Activated T-cell treated with anti-CD3 and anti-CD28 coated beads, Interleukin-2, amount 50 U/mL, for 24 hours (primary cell): ENCODE results near the gene KRT39.

ENCODE experiments used
- DNase-seq: peaks from one replicate; pipeline ENCODE4 v3.0.0-alpha.2; 2020
- H3K27ac Mint-ChIP-seq: 2 replicates; pipeline ENCODE4 v1.8.0; 2020; ENCODE audit warnings: mild to moderate bottlenecking, mixed read lengths
- H3K27me3 Mint-ChIP-seq: 2 replicates; pipeline ENCODE4 v1.8.0; 2020; ENCODE audit warnings: mixed read lengths
- H3K36me3 Mint-ChIP-seq: 2 replicates; pipeline ENCODE4 v1.8.0; 2020; ENCODE audit warnings: low read depth, mixed read lengths
- H3K4me1 Mint-ChIP-seq: 2 replicates; pipeline ENCODE4 v1.8.0; 2020; ENCODE audit warnings: low read depth, mixed read lengths
- H3K4me3 Mint-ChIP-seq: 2 replicates; pipeline ENCODE4 v1.8.0; 2020; ENCODE audit warnings: mild to moderate bottlenecking, moderate library complexity, mixed read lengths
- H3K9me3 Mint-ChIP-seq: 2 replicates; pipeline ENCODE4 v1.8.0; 2020; ENCODE audit warnings: mixed read lengths

The KRT39 gene

DNA sequence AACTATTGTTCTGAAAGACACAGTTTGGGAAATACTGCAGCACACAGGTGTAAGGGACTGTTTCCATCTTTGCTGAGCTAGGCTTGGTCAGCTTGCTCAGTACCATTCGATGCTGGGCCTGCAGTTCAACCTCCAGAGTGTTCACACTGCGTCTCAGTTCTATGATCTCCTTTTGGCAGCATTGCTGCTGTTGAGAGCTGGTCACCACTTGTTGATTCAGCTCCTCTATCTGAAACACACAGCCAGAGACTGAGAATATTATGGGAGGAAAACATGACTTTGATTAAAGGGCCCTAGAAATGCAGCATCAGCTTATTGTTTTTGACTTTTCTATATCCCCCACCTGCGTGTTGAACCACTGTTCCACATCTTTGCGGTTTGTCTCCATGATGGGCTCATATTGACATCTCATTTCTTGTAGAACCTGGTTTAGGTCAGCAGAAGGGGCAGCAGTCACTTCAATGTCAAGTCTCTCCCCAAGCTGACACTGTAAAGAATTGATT lies 4.6 kb downstream of the KRT39 start:
- H3K9me3 Mint-ChIP-seq = no peaks in the 10 kb centered on the region
- peaks cover 33% of the 10 kb centered on the region for H3K27me3 Mint-ChIP-seq
- no peak overlapping the region for H3K4me3 Mint-ChIP-seq
- DNase-seq = no peak
- H3K36me3 Mint-ChIP-seq = no peaks in the 10 kb centered on the region
- H3K27ac Mint-ChIP-seq = no peak overlapping the region
- H3K4me1 Mint-ChIP-seq = peaks cover 5% of the 10 kb centered on the region

DNA sequence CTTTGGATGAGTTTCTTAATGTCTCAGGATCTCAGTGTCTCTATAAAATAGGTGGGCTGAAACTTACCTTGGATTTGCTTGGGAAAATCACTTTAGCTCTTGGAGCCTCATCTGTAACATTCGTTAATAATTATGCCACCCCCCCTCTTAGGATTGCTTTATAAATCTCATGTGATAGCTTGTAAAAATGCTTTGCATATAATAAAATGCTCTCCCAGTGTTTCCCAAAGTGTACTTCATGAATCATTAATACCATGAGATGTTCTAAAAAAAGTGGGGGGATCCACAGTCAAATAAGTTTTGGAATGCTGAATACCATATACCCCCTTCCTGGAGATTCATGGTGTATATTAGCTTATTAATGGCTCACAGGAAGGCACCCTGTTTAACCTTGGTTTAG lies 5.2 kb downstream of the KRT39 start:
- no peak overlapping the region for H3K4me3 Mint-ChIP-seq
- DNase-seq = no peak
- H3K27ac Mint-ChIP-seq = no peak overlapping the region
- no peaks in the 10 kb centered on the region for H3K9me3 Mint-ChIP-seq
- H3K27me3 Mint-ChIP-seq = peaks cover 33% of the 10 kb centered on the region
- H3K4me1 Mint-ChIP-seq = peaks cover 5% of the 10 kb centered on the region
- no peaks in the 10 kb centered on the region for H3K36me3 Mint-ChIP-seq

DNA sequence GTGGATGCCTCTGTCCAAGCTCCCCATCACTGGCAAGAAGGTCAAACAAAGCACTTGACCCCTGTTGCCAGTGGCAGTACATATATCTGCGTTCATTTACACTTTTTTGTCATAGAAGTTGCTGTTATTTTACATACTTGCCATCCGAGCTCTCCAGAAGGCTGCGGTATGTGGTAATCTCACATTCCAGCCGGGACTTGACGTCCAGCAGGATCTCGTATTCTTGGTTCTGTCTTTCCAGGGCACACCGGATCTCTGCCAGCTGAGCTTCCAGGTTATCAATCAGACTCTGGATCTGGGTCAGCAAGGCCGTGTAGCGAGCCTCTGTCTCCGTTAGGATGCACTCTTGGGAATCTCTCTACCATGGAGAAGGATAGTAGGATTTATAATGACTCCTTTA lies 6.6 kb downstream of the KRT39 start:
- no peak for DNase-seq
- Mint-ChIP-seq H3K27me3 (peaks cover 33% of the 10 kb centered on the region), H3K4me3 (no peak overlapping the region), H3K4me1 (peaks cover 5% of the 10 kb centered on the region), H3K27ac (no peak overlapping the region), H3K36me3 (no peaks in the 10 kb centered on the region), H3K9me3 (no peaks in the 10 kb centered on the region)

DNA sequence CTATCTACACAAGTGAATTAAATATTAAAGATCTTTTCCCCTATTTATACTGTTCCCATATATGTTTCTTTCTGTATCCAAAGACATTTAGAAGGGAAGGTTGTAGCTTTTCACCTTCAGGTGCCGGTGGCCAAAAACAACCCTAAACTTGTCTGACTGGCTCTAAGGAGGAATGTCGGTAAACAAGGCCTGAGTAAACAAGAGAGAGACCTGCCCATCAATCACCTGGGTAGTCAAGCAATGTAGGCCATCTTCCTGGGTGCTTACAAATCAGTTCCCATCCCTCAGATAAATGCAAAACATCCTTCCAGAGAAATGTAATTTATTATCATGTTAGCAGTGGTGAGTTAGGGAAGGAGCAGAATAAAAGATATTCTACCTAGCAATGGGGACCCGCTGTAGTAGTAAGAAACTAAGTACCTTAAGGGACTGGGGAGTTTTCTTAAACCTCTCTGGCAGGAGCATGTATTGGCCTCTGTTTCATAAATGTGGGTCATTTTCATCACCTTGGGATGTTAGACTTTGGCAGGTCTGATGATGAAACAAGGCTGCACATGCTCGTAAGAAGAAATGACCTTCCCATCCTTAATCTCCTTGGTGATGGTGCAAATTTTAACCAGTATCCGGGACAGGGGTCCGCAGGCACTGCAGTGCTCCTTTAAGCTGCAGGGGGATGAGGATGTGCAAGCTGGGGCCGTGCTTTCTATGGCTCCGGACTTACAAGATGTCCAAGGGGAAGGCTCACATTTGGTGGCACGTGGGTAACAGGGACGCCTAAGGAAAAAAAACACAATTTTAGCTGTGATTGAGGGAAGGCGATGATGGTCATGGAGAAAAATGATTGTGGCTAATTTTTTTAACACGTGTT lies 8.4 kb downstream of the KRT39 start:
- H3K4me3 Mint-ChIP-seq = no peak overlapping the region
- H3K36me3 Mint-ChIP-seq = no peaks in the 10 kb centered on the region
- H3K27me3 Mint-ChIP-seq = peaks cover 45% of the 10 kb centered on the region
- H3K9me3 Mint-ChIP-seq = no peaks in the 10 kb centered on the region
- no peak for DNase-seq
- H3K27ac Mint-ChIP-seq = no peak overlapping the region
- peaks cover 4% of the 10 kb centered on the region for H3K4me1 Mint-ChIP-seq

DNA sequence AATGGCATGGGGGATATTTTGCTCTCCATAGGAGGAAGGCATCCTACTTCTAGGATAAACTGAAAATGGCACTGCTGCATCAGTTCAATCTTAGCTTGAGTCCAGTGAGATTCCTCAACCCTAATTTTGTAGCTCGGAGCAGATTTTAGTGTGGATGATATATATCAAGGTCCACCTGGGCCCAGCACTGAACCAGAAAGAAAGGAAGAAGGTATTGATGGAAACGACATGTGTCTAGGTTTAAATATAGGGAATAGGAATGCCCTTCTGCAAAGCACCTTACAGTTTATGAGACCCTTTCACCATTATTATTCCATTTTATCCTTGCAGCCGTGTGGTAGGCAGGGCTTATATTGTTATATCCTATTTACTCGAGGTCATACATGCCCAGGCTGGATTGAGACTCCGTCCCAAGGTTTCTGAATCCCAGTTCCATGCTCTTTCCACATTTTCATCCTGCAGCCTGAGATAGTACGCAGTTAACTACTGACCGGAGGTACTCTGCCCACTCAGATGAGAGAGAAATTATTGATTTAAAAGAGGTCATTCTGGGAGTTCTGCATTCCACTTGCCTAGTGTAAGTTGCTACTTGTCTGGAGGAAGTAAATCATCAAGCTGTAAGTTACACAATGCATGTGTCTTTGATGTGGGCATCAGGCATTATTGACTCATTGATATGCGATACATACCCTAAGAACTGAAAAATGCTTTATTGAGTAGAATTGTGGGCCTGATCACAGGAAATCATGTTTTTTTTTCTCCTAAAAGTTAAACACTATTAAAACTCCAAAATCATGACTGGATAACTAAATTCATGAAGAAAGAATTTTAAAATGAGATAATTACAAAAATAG lies 10.1 kb downstream of the KRT39 start:
- Mint-ChIP-seq H3K27ac (no peak overlapping the region), H3K9me3 (no peaks in the 10 kb centered on the region), H3K36me3 (no peaks in the 10 kb centered on the region), H3K27me3 (peaks cover 50% of the 10 kb centered on the region), H3K4me1 (peaks cover 4% of the 10 kb centered on the region), H3K4me3 (no peak overlapping the region)
- no peak for DNase-seq

DNA sequence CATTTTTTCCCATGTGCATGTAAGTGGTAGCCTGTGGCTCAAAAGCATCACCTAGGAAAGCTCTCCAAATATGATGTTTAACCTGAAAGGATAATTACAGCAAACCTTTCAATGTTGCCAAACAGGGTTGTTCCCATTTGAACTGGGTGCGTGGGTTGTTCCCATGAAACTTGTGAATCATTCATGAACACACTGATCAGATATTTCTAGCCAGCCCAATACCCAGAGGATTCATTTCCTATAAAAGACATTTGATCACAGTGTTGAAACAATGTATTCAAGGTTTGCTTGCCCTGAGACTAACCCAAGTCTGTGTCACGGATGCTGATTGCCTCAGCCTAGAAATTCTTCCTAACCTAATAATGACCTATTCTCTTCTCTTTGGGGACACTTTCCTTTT lies 12.9 kb downstream of the KRT39 start:
- Mint-ChIP-seq H3K27ac (no peak overlapping the region), H3K4me3 (no peak overlapping the region), H3K27me3 (peaks cover 66% of the 10 kb centered on the region), H3K4me1 (peaks cover 4% of the 10 kb centered on the region), H3K9me3 (no peaks in the 10 kb centered on the region), H3K36me3 (no peaks in the 10 kb centered on the region)
- no peak for DNase-seq

DNA sequence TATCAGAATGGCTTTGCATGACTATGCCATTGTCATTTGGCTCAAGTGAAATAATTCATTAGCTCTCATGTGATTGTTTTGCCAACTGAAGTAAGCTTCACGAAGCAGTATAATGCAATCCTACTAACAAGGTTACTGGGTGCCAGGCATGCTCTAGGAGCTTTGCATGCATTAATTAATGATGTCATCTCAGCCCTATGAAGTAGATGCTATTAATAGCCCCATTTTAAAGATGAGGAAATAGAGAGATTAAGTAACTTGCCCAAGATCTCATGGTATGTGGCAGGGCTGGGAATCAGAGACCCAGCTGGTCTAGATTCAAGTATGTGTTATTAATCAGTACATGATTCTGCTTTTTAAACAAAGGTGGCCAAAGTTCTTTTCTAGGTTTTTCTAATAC lies 14.1 kb downstream of the KRT39 start:
- no peak for DNase-seq
- Mint-ChIP-seq H3K27ac (no peak overlapping the region), H3K36me3 (no peaks in the 10 kb centered on the region), H3K9me3 (no peaks in the 10 kb centered on the region), H3K4me3 (no peak overlapping the region), H3K4me1 (peaks cover 4% of the 10 kb centered on the region), H3K27me3 (peaks cover 78% of the 10 kb centered on the region)

DNA sequence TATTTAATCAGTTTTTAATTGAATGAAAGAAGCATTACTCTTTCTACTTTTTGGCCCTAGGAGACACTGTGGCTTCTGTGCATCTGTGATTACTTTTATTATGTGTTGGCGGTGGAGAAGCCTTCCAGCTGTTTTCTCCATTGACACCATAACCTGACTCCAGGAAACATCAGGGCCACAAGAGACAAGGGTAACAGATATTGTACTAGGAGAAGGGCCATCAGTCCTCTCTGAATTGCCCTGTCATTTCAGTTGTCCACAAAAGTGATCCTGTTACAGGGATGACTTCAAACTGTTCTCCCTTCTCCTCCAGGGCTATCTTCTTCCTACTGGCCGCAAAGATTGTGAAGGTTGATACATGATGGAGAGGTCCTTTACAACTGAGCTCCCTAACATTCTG lies 14.6 kb downstream of the KRT39 start:
- peaks cover 81% of the 10 kb centered on the region for H3K27me3 Mint-ChIP-seq
- H3K27ac Mint-ChIP-seq = no peak overlapping the region
- no peaks in the 10 kb centered on the region for H3K36me3 Mint-ChIP-seq
- no peak for DNase-seq
- peaks cover 4% of the 10 kb centered on the region for H3K4me1 Mint-ChIP-seq
- no peak overlapping the region for H3K4me3 Mint-ChIP-seq
- H3K9me3 Mint-ChIP-seq = no peaks in the 10 kb centered on the region

DNA sequence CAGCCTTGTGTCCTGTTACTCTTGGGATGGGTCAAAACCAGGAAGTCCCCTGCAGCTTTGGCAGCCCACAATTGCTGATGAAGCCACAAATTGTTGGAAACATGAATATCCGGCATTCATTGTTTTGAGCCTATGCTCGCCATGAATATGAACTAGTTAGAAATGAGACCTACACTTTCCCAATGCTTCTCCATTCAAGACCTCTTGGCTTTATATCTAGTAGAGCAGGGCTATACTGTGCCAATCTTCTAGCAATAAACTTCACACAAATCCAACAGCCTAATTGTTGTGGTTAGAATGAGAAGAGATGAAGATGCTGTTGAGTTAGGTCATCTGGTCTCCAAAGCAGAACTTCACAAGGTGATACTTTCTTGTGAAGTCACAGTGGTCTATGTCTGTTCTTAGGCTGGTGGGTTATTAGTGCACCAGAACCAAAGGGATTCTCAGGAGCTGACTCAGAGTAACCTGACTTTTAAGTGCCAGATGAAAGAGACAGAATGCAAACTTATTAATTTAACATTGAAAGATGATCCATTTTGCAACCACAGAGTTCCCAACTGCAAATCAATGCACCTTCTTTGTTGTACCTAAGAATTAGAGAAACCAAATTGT lies 15.6 kb downstream of the KRT39 start:
- H3K36me3 Mint-ChIP-seq = no peaks in the 10 kb centered on the region
- no peak for DNase-seq
- H3K4me1 Mint-ChIP-seq = peaks cover 4% of the 10 kb centered on the region
- H3K27ac Mint-ChIP-seq = no peak overlapping the region
- peaks cover 88% of the 10 kb centered on the region for H3K27me3 Mint-ChIP-seq
- no peaks in the 10 kb centered on the region for H3K9me3 Mint-ChIP-seq
- no peak overlapping the region for H3K4me3 Mint-ChIP-seq

DNA sequence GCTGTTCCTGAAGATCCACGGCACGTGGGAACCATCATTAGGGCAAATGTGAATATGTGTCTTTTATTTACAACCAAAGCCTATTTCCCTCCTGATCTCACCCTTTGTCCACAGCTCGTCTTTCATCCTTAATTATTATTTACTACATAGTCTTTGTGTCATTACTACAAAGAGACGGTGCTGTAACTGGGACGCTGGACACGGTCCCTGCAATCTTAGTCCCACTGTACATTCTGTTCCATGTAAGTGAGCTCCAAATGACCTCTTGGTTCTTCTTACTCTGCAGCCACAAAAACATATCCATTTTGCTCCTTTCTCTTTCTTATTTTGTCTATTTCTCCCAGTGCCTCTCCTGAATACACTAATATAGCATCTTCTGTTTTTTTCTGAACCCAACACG lies 16.6 kb downstream of the KRT39 start:
- no peak overlapping the region for H3K4me3 Mint-ChIP-seq
- peaks cover 4% of the 10 kb centered on the region for H3K4me1 Mint-ChIP-seq
- DNase-seq = no peak
- no peaks in the 10 kb centered on the region for H3K36me3 Mint-ChIP-seq
- peaks cover 86% of the 10 kb centered on the region for H3K27me3 Mint-ChIP-seq
- no peaks in the 10 kb centered on the region for H3K9me3 Mint-ChIP-seq
- no peak overlapping the region for H3K27ac Mint-ChIP-seq

DNA sequence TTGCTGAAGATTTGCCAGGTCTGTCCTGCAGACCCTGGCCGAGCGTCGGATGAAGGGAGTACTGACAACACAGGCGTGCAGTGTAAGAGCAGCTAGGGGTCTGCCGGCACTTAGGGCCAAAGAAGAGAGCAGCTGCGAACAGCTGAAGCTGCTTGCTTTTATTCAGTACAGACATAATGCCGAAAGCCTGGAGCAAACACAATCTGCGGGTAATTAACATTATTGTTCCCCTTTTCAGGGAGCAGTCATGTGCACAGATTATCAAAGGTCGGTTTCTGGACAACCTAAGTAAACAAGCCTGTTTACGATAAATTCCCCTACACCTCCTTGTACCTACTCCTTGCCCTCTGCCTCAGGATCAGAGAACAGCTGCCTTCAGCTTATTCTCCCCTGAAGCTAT lies 17.3 kb downstream of the KRT39 start:
- Mint-ChIP-seq H3K9me3 (no peaks in the 10 kb centered on the region), H3K27me3 (peaks cover 85% of the 10 kb centered on the region), H3K36me3 (no peaks in the 10 kb centered on the region), H3K4me1 (peaks cover 4% of the 10 kb centered on the region), H3K27ac (no peak overlapping the region), H3K4me3 (no peak overlapping the region)
- DNase-seq = no peak

DNA sequence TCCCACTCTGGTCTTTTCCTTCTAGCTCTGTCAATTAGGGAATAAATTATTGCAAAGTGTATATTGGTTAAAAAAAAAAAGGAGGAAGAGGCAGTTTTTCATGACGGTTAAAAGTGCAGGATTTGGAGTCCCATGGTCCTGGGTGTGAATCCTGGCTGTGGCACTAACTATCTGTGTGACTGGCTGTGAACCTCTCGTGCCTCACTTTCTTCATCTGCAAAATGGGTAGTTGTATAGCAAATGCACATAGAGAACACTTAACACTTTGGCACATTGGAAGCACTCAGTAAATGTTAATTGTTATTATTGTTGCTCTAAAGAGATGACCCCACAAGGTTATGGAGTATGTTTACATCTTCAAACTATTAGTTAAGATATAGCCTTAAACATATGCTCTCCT lies 18.8 kb downstream of the KRT39 start:
- Mint-ChIP-seq H3K27ac (no peak overlapping the region), H3K27me3 (peaks cover 81% of the 10 kb centered on the region), H3K36me3 (no peaks in the 10 kb centered on the region), H3K9me3 (no peaks in the 10 kb centered on the region), H3K4me3 (no peak overlapping the region), H3K4me1 (no peaks in the 10 kb centered on the region)
- no peak for DNase-seq

DNA sequence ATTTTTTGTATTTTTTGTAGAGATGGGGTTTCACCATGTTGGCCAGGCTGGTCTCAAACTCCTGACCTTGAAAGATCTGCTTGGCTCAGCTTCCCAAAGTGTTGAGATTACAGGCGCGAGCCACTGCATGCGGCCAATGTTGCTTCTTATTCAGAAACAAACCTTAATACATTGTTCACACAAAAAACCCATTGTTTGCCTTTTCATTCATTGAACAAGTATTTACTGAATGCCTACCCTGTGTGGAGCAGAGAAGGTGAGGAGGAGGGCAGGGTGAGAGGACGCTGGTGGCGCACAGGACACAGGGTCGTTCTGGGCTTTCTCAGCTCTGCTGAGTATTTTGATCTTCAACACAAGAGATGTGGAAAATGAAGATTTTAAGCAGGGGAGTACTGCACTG lies 21.3 kb downstream of the KRT39 start:
- Mint-ChIP-seq H3K27me3 (peaks cover 65% of the 10 kb centered on the region), H3K27ac (no peak overlapping the region), H3K4me3 (no peak overlapping the region), H3K4me1 (no peaks in the 10 kb centered on the region), H3K9me3 (no peaks in the 10 kb centered on the region), H3K36me3 (no peaks in the 10 kb centered on the region)
- DNase-seq = no peak

DNA sequence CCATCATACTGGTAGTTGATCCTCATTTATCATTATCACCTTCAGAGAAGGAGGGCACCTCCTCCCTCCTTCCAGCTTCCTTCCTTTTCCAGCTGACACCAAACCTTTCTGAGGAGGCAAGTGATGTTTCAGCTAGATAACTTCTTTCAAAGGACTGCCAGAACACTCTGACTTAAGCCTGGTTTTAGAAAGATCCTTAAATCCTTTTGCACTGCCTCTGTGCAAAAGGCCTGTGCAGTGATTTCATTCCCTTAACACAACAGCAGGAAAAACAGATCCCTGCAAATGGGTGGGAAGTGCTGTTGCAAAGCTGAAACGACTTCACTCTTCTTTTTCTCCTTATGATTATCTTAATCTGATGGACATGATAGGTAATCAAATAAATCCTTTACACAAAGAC lies 22.2 kb downstream of the KRT39 start:
- H3K9me3 Mint-ChIP-seq = no peaks in the 10 kb centered on the region
- H3K36me3 Mint-ChIP-seq = no peaks in the 10 kb centered on the region
- H3K27me3 Mint-ChIP-seq = peaks cover 59% of the 10 kb centered on the region

More for the DNA sequence above, 22.2 kb downstream of the KRT39 start:
- Mint-ChIP-seq H3K4me3 (no peak overlapping the region), H3K4me1 (no peaks in the 10 kb centered on the region), H3K27ac (no peak overlapping the region)
- no peak for DNase-seq
